ENCODE data around the gene GIGYF2. TPM values are rescaled to one million over a fixed set of nuclear protein-coding genes. Genes with fewer than 3 reads are reported as not detected.

The GIGYF2 gene
- total RNA-seq, 2 donors from 2014 or later: 59.7 to 71.9 TPM

DNA sequence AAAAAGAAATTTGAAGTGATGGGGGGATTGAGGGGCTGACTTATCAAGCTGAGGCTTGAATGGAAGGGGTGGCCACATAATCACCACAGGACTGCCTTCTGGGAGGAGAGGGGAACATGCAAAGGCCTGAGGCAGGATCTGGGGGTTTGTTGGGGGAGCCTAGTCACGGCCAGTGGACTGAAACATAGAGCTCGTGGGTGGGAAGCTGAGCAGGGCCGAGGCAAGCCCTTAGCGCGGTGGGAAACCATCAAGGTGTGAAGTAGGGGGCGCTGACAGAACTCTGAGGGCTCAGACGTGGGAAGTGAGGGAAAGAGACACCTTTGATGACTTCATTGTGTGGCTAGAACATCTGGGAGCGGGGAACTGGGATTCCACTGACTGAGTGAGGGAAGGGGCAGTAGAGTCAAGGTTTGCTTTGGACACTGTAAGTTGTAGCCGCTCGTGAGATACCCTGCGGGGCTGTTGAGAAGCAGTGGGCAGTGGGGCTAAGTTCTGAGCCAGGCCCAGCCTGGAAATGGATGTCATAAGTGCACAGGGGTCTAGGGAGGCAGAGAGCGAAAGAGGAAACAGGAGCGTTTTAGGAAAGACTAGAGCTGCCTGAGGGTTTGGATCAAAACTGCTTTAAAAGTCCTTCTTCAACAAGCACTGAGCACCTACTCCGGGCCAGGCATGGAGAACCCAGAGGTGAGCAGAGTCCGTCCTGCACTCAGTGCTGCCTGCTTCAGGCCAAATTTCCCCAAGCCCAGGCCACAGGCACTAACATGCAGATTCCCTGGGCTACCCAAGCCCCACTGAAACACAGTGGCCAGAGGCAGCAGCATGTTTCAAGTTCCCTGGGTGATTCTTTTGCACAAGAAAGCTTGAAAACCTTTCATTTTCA lies 172.2 kb downstream of the GIGYF2 start:
- H3K27ac Mint-ChIP-seq: peak overlapping the region; percentile 14
- no peak overlapping the region for H3K4me3 Mint-ChIP-seq
- no peaks in the 10 kb centered on the region for H3K9me3 Mint-ChIP-seq
- no peaks in the 10 kb centered on the region for H3K27me3 Mint-ChIP-seq
- no peaks in the 10 kb centered on the region for H3K4me1 Mint-ChIP-seq
- ATAC-seq (replicated peaks): no peak
- no peaks in the 10 kb centered on the region for H3K36me3 Mint-ChIP-seq (ENCODE audit: low read depth)

- H3K4me3 Mint-ChIP-seq: no peak within 1 kb of the TSS
- H3K27ac Mint-ChIP-seq: peak within 1 kb of the TSS; percentile 23
- no peak for ATAC-seq (replicated peaks)
- no peaks in the 10 kb centered on the region for H3K36me3 Mint-ChIP-seq (ENCODE audit: low read depth)
- peaks cover under 1% of the 10 kb centered on the region for H3K4me1 Mint-ChIP-seq
- peaks cover 3% of the 10 kb centered on the region for H3K27me3 Mint-ChIP-seq
- no peaks in the 10 kb centered on the region for H3K9me3 Mint-ChIP-seq
These were observed 173.1 kb downstream of the GIGYF2 start, which contains the start of gene SNORC for GRCh38 chr2:232870018-232870765. TSS of gene SNORC (plus strand) at chr2:232870264. CDS start at chr2:232870342, 78 bp downstream.

- Mint-ChIP-seq H3K9me3 (no peaks in the 10 kb centered on the region), H3K4me1 (peaks cover 6% of the 10 kb centered on the region), H3K4me3 (no peak overlapping the region), H3K27ac (peak overlapping the region; percentile 23), H3K27me3 (peaks cover 7% of the 10 kb centered on the region), H3K36me3 (ENCODE audit: low read depth) (no peaks in the 10 kb centered on the region)
- ATAC-seq (replicated peaks): no peak
These were observed 173.7 kb downstream of the GIGYF2 start for GRCh38 chr2:232870766-232871371.

DNA sequence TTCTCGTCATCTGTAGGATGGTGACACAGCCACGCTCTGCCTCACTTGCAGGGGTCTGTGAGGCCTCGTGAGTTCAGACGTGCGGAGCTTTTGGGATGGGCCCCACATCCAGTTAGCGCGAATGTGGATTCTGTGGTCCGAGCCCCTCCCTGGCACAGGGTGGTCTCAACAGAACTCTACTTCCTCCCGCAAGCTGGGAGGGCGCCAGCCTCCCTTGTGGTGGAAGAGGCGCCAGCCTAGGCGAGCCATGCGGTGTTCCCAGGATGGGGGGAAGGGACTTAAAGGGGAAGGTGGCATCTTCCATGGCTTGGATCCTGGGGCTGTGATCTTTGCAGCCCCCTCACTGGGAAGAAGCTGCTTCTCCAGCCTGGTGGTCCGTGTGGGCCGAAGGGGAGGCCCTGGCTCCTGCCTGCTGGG lies 174.3 kb downstream of the GIGYF2 start:
- Mint-ChIP-seq H3K27ac (no peak overlapping the region), H3K4me3 (no peak overlapping the region), H3K4me1 (peaks cover 6% of the 10 kb centered on the region), H3K36me3 (ENCODE audit: low read depth) (no peaks in the 10 kb centered on the region), H3K27me3 (peaks cover 7% of the 10 kb centered on the region), H3K9me3 (no peaks in the 10 kb centered on the region)
- ATAC-seq (replicated peaks): no peak

DNA sequence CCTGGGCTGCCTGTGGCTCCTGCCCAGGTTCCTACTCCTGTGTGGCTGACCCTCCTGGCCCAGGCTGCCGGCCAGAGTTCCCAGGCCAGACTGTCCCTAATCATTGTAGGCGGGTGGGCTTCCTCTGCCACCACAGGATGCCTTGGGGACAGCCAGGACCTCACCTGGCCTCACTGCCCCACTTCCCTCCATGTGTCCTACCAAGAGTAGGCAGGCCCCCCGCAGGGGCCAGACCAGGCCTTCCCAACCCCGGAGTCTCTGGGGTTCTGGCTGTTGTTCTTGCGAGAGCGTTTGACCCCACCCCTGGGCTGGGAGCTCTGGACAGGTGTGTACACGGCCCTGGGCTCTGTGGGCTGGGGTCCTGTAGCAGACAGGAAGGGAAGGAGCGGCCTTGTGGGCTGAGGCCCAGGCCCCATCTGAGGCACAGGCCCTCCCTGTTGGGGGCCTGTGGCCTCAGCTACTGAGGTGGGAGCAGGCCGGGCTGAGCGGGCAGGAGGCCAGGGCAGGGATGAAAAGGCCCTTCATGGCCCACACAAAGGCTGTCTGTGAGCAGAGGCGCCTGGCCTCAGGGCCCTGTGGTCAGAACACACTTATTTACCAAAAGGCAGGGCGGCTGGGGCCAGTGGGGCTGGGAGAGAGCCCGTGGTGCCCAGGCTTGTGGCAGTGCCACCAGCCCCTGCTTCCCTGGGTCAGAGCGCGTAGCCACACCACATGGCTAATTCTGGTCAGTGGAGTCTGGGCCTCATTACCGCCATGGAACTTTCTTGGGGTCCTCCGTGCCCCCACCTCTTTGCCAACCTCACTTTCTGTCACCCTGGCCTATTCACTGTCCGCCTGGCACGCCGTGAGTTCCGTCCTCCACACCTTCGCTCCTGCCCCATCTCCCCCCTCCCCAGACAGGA lies 175.0 kb downstream of the GIGYF2 start:
- H3K9me3 Mint-ChIP-seq: no peaks in the 10 kb centered on the region
- no peak overlapping the region for H3K27ac Mint-ChIP-seq
- peaks cover 7% of the 10 kb centered on the region for H3K27me3 Mint-ChIP-seq
- peaks cover 6% of the 10 kb centered on the region for H3K4me1 Mint-ChIP-seq
- H3K4me3 Mint-ChIP-seq: no peak overlapping the region
- H3K36me3 Mint-ChIP-seq (ENCODE audit: low read depth): no peaks in the 10 kb centered on the region
- no peak for ATAC-seq (replicated peaks)

GRCh38 chr2:232872826-232873225 lies 175.7 kb downstream of the GIGYF2 start:
- Mint-ChIP-seq H3K4me1 (peaks cover 6% of the 10 kb centered on the region), H3K9me3 (no peaks in the 10 kb centered on the region), H3K36me3 (ENCODE audit: low read depth) (no peaks in the 10 kb centered on the region), H3K27me3 (peaks cover 7% of the 10 kb centered on the region), H3K27ac (no peak overlapping the region), H3K4me3 (no peak overlapping the region)
- no peak for ATAC-seq (replicated peaks)

DNA sequence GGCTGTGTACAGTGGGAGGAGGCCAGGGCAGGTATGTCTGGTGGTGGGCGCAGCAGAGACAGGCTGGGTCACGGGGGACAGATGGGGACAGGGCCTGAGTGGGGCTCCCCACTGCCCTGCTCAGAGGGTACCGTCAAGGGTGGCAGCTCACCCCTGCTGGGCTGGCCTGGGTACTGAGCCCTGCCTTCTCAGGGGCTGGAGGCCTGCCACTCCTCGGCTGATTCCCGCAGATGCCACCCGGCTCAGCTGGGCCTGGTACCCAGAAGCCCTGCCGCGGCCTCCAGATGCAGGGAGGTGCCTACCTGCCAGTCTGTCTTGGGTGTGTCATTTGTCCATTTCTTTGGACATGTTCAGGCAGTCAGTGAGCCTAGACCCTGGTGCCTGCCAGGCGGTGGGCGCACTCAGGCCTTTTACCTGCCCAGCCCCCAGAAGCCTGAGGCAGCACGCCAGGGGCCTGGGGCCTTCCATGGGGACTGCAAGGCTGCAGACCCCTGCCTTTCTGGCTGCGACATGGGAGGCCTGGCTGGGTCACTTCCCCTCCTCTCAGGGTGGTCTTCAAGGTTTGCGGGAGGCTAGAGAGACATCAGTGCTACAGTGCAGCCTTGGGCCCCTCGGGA lies 176.3 kb downstream of the GIGYF2 start:
- Mint-ChIP-seq H3K27me3 (peaks cover 7% of the 10 kb centered on the region), H3K36me3 (ENCODE audit: low read depth) (no peaks in the 10 kb centered on the region), H3K4me1 (peaks cover 6% of the 10 kb centered on the region), H3K27ac (no peak overlapping the region), H3K4me3 (no peak overlapping the region), H3K9me3 (no peaks in the 10 kb centered on the region)
- ATAC-seq (replicated peaks): no peak

GRCh38 chr2:232873909-232874641 lies 176.9 kb downstream of the GIGYF2 start:
- peaks cover 6% of the 10 kb centered on the region for H3K4me1 Mint-ChIP-seq
- no peak for ATAC-seq (replicated peaks)
- no peaks in the 10 kb centered on the region for H3K36me3 Mint-ChIP-seq (ENCODE audit: low read depth)
- no peak overlapping the region for H3K4me3 Mint-ChIP-seq
- no peaks in the 10 kb centered on the region for H3K9me3 Mint-ChIP-seq
- no peak overlapping the region for H3K27ac Mint-ChIP-seq
- H3K27me3 Mint-ChIP-seq: peaks cover 7% of the 10 kb centered on the region

- Mint-ChIP-seq H3K4me3 (peak overlapping the region; percentile 64), H3K36me3 (ENCODE audit: low read depth) (no peaks in the 10 kb centered on the region), H3K27me3 (peaks cover 7% of the 10 kb centered on the region), H3K4me1 (peaks cover 6% of the 10 kb centered on the region), H3K27ac (no peak overlapping the region), H3K9me3 (no peaks in the 10 kb centered on the region)
- no peak for ATAC-seq (replicated peaks)
These were observed 177.6 kb downstream of the GIGYF2 start for GRCh38 chr2:232874677-232875223.

DNA sequence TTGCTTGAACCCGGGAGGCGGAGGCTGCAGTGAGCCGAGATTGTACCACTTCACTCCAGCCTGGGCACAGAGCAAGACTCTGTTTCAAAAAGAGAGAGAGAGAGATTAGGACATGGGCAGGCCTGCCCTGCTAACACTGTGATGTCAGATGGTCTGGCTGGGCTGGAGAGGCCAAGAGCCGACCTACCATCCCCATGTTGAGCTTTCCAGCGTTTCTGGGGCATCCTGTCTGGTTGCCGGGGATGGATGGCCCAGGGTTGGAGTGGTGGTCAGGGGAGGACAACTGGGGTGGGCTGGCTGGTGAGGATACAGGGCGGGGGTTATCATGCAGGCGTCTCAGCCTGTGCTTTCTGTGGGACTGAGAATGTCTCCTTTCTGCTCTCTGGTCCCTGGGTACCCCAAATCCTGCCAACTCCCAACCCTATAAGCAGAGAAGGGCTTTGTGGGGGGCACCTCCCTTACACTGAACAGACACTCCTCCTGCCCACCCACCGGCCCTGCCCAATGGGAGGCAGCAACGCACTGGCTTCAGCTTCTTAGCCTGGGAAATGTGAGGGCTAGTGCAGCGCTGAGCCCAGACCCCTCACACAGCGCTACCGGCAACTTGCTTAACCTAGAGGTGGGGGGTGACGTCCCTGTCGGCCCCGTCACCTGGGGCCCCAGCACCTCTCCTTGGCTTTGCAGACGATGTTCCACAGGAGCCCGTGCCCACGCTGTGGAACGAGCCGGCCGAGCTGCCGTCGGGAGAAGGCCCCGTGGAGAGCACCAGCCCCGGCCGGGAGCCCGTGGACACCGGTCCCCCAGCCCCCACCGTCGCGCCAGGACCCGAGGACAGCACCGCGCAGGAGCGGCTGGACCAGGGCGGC lies 178.4 kb downstream of the GIGYF2 start:
- no peak for ATAC-seq (replicated peaks)

DNA sequence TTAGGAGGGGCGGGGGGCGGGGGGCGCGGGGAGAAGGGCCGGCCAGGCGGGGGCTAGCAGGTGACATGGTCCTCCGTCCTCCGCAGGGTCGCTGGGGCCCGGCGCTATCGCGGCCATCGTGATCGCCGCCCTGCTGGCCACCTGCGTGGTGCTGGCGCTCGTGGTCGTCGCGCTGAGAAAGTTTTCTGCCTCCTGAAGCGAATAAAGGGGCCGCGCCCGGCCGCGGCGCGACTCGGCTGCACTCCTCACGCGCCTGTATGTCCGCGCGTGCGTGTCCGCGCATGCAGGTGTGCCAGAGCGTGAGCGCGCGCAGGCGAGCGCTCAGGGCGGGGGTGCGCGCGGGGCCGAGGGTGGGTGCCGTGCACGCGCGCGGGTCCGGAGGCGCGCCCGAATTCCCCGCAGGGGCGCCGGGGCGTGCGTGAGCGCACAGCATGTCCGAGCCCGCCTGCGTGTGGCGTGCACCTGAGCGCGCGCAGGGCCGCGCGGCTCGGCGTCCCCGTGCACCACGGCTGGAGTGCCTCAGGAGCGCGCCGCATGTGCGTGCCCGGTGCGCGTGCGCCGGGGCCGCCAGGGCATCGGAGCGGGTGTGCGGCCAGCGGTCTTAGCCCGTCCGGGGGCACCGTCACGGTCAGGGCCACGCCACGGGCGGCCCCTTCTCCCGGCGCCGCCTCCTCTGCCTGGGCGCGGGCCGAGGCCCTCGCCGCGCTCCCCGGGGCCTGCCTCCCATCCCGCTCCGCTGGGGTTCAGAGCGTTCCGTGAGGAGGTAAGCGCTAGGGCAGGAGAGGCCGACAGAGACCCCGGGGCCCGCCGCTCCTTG lies 179.2 kb downstream of the GIGYF2 start:
- H3K36me3 Mint-ChIP-seq (ENCODE audit: low read depth): no peaks in the 10 kb centered on the region
- no peaks in the 10 kb centered on the region for H3K9me3 Mint-ChIP-seq
- H3K27ac Mint-ChIP-seq: no peak overlapping the region
- peaks cover 7% of the 10 kb centered on the region for H3K27me3 Mint-ChIP-seq
- H3K4me1 Mint-ChIP-seq: peaks cover 6% of the 10 kb centered on the region
- peak overlapping the region; percentile 64 for H3K4me3 Mint-ChIP-seq
- ATAC-seq (replicated peaks): peak; percentile 73

More for the DNA sequence above, 178.4 kb downstream of the GIGYF2 start:
- no peak overlapping the region for H3K27ac Mint-ChIP-seq
- peak overlapping the region; percentile 64 for H3K4me3 Mint-ChIP-seq
- no peaks in the 10 kb centered on the region for H3K36me3 Mint-ChIP-seq (ENCODE audit: low read depth)
- H3K4me1 Mint-ChIP-seq: peaks cover 6% of the 10 kb centered on the region
- peaks cover 7% of the 10 kb centered on the region for H3K27me3 Mint-ChIP-seq
- no peaks in the 10 kb centered on the region for H3K9me3 Mint-ChIP-seq

All from activated T-helper 17 cell treated with anti-CD3 and anti-CD28 coated beads, Interleukin-2, amount 50 U/mL, for 72 hours (primary cell).